ENCODE data around the gene KEL.

The KEL gene

DNA sequence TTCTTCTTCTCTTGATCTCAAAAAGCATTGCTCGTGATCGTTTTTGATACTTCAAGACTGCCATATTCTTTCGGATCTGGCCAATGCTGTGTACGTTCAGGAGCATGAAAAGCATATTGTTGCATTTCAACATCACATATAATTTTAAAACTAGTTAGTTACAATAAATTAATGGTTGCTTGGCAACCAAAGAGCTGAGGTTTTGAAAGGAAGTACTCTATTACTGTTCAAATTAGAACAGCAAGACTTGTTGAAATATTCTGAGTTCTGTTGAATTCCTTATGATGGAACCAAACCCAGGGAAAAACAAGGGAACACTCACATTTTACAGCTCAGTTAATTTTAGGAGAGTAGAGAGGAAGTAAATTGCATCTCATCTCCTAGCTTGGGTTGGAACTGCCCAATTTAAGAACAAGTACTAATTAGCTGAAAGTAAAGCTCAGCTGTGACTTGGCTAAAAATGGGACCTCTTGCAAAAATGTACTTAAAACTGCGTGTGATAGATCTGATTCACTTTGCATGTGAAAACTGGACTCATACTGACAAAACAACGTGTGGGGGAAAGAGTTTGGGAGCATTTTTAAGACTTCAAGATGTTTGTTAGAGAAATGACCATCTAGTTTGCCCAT is 43.6 kb upstream of the KEL start:
- H3K36me3 ChIP-seq (ENCODE audit: low read length), result no peaks in the 10 kb centered on the region
- H3K9me2 ChIP-seq (replicated peaks; ENCODE audit: insufficient read depth, low read length), result no peaks in the 10 kb centered on the region
- H3K27ac ChIP-seq (ENCODE audit: low read depth, low read length), result no peak overlapping the region
- no peak overlapping the region for H2AFZ ChIP-seq (ENCODE audit: low read depth, low read length, severe bottlenecking)
- no peaks in the 10 kb centered on the region for H3K9me3 ChIP-seq (ENCODE audit: insufficient read depth, low read length)
- no peaks in the 10 kb centered on the region for H3K79me2 ChIP-seq (ENCODE audit: insufficient read depth, low read length)
- H3K4me2 ChIP-seq (ENCODE audit: low read depth, low read length, poor library complexity, severe bottlenecking), result no peak overlapping the region
- no peaks in the 10 kb centered on the region for H3F3A ChIP-seq (ENCODE audit: insufficient read depth)
- no peaks in the 10 kb centered on the region for H4K20me1 ChIP-seq (ENCODE audit: low read depth, low read length)
- H3K27me3 ChIP-seq (ENCODE audit: low read length), result no peaks in the 10 kb centered on the region
- TF ChIP-seq EZH2phosphoT487 (conservative IDR thresholded peaks at IDR 0.05; ENCODE audit: low read length), result no peak
- TF ChIP-seq, protein P1, sequence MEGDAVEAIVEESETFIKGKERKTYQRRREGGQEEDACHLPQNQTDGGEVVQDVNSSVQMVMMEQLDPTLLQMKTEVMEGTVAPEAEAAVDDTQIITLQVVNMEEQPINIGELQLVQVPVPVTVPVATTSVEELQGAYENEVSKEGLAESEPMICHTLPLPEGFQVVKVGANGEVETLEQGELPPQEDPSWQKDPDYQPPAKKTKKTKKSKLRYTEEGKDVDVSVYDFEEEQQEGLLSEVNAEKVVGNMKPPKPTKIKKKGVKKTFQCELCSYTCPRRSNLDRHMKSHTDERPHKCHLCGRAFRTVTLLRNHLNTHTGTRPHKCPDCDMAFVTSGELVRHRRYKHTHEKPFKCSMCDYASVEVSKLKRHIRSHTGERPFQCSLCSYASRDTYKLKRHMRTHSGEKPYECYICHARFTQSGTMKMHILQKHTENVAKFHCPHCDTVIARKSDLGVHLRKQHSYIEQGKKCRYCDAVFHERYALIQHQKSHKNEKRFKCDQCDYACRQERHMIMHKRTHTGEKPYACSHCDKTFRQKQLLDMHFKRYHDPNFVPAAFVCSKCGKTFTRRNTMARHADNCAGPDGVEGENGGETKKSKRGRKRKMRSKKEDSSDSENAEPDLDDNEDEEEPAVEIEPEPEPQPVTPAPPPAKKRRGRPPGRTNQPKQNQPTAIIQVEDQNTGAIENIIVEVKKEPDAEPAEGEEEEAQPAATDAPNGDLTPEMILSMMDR (IDR thresholded peaks at IDR 0.05; ENCODE audit: insufficient read depth, low read length, poor library complexity, severe bottlenecking), result no peak
- no peak overlapping the region for H3K4me3 ChIP-seq (ENCODE audit: insufficient read depth, low read length, poor library complexity, severe bottlenecking)
- no peak overlapping the region for H3K9ac ChIP-seq (ENCODE audit: low read length)

DNA sequence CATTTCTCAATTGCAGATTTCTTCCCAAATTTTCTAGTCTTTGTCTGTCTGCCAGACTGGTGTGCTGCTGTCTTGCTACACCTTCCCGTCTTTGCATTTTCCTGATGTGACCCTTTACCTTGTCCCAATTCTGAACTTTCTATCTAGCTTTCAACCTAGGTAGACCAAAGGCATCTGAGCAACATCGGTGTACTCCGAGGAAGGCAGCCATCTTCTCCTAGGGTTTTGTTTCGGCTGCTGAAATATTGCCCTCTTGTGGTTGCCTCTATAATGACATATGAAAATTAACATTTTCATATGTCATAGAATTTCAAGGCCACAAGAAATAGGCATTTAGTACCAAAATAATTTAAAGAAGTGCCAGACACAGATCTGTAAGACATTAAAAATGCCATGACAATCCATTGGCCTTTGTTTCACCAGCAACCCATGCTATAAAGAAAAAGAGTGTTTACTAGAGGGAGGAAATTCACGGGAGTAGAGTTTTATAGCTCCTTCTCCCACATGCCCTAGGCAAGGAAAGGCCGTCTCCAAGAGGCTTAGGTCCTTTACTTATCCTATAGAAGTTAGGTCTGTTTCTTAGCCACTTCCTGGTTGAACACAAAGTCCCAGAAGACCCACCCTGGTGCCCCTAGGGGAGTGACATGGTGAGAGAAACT is 41.4 kb upstream of the KEL start:
- Histone ChIP-seq H4K20me1 (ENCODE audit: low read depth, low read length) (no peaks in the 10 kb centered on the region), H3K9ac (ENCODE audit: low read length) (no peak overlapping the region), H3K4me2 (ENCODE audit: low read depth, low read length, poor library complexity, severe bottlenecking) (peak overlapping the region; percentile 16), H3K36me3 (ENCODE audit: low read length) (no peaks in the 10 kb centered on the region), H3K9me2 (replicated peaks; ENCODE audit: insufficient read depth, low read length) (no peaks in the 10 kb centered on the region), H3F3A (ENCODE audit: insufficient read depth) (no peaks in the 10 kb centered on the region), H3K79me2 (ENCODE audit: insufficient read depth, low read length) (no peaks in the 10 kb centered on the region), H3K27me3 (ENCODE audit: low read length) (no peaks in the 10 kb centered on the region), H3K4me3 (ENCODE audit: insufficient read depth, low read length, poor library complexity, severe bottlenecking) (no peak overlapping the region), H2AFZ (ENCODE audit: low read depth, low read length, severe bottlenecking) (peak overlapping the region; percentile 55), H3K9me3 (ENCODE audit: insufficient read depth, low read length) (no peaks in the 10 kb centered on the region), H3K27ac (ENCODE audit: low read depth, low read length) (no peak overlapping the region)
- TF ChIP-seq, protein P1 (IDR thresholded peaks at IDR 0.05; ENCODE audit: insufficient read depth, low read length, poor library complexity, severe bottlenecking), result peak; percentile 3
- no peak for TF ChIP-seq EZH2phosphoT487 (conservative IDR thresholded peaks at IDR 0.05; ENCODE audit: low read length)

DNA sequence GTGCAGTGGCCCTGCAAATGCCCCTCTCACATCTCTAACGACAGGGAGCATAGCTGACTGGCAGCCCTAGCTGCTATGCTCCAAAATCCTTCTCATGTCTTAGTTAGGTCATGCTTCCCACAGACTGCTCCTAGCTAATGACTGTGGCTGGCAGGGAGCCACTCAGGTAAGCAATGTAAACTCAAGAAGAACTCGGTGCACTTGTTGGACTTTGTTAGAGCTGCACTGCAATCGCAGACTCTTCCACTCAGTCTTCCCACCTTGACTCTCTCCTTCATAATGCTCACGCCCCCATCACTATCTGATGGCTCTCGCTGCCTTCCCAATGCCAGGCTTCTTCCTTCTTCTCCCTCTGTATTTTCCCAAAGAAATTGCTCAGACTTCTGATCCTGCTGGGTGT is 40.7 kb upstream of the KEL start:
- no peaks in the 10 kb centered on the region for H3K27me3 ChIP-seq (ENCODE audit: low read length)
- H3K27ac ChIP-seq (ENCODE audit: low read depth, low read length), result no peak overlapping the region
- no peak overlapping the region for H3K9ac ChIP-seq (ENCODE audit: low read length)
- no peaks in the 10 kb centered on the region for H4K20me1 ChIP-seq (ENCODE audit: low read depth, low read length)
- no peak overlapping the region for H3K4me3 ChIP-seq (ENCODE audit: insufficient read depth, low read length, poor library complexity, severe bottlenecking)
- no peaks in the 10 kb centered on the region for H3K9me2 ChIP-seq (replicated peaks; ENCODE audit: insufficient read depth, low read length)
- H3K36me3 ChIP-seq (ENCODE audit: low read length), result no peaks in the 10 kb centered on the region
- H3F3A ChIP-seq (ENCODE audit: insufficient read depth), result no peaks in the 10 kb centered on the region
- H3K9me3 ChIP-seq (ENCODE audit: insufficient read depth, low read length), result no peaks in the 10 kb centered on the region
- TF ChIP-seq EZH2phosphoT487 (conservative IDR thresholded peaks at IDR 0.05; ENCODE audit: low read length), result no peak
- TF ChIP-seq, protein P1 (IDR thresholded peaks at IDR 0.05; ENCODE audit: insufficient read depth, low read length, poor library complexity, severe bottlenecking), result no peak
- peak overlapping the region; percentile 55 for H2AFZ ChIP-seq (ENCODE audit: low read depth, low read length, severe bottlenecking)
- H3K79me2 ChIP-seq (ENCODE audit: insufficient read depth, low read length), result no peaks in the 10 kb centered on the region
- peak overlapping the region; percentile 16 for H3K4me2 ChIP-seq (ENCODE audit: low read depth, low read length, poor library complexity, severe bottlenecking)
